GM19397 (cell line): Measurements from ENCODE around the gene VTN.
A peak's percentile ranks its signal among the peaks of the same experiment; 100 is the strongest.

ENCODE experiments used
- ATAC-seq: cut with Tn5 transposase; IDR thresholded peaks from one replicate; pipeline ENCODE4 v1.9.1; 2021; ENCODE audit warnings: mild to moderate bottlenecking, moderate library complexity; ENCODE audit not compliant: unreplicated experiment

Gene VTN

GRCh38 chr17:28396635-28397239 lies 26.6 kb upstream of the VTN start:
- ATAC-seq = no peak

DNA sequence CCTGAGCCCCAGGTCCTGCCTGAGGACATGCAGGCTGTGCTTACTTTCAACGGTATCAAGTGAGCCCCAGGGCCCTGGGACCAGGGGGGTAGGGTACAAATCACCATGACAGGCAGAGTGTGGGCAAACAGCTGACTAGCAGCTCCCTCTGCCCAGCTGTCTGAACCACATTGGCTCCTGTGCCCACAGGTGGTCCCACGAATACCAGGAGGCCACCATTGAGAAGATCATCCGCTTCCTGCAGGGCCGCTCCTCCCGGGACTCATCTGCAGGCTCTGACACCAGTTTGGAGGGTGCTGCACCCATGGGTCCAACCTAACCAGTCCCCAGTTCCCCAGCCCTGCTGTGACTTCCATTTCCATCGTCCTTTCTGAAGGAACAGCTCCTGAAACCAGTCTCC lies 25.9 kb upstream of the VTN start:
- ATAC-seq = no peak

GRCh38 chr17:28395426-28395825 lies 25.3 kb upstream of the VTN start:
- no peak for ATAC-seq

GRCh38 chr17:28394337-28395116 lies 24.4 kb upstream of the VTN start:
- no peak for ATAC-seq

DNA sequence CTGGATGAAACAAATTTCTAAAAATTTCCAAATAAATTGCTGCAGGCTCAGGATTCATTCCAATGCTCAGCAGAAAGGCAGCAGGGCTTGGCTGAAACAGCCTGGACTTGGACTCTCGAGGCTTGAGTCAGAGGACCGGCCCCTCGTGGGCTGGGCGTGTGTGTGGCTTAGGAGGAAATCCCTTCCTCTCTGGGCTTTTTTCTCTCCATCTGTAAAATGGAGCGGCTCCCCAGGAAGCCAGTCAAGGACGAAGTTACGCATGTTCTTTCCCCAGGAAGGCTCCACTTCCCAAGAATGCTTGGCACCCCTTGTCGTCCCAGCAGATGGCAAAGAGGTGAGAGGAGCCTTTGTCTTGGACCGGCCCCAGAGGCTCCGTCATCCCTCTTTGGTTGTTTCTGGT lies 22.4 kb upstream of the VTN start:
- no peak for ATAC-seq

DNA sequence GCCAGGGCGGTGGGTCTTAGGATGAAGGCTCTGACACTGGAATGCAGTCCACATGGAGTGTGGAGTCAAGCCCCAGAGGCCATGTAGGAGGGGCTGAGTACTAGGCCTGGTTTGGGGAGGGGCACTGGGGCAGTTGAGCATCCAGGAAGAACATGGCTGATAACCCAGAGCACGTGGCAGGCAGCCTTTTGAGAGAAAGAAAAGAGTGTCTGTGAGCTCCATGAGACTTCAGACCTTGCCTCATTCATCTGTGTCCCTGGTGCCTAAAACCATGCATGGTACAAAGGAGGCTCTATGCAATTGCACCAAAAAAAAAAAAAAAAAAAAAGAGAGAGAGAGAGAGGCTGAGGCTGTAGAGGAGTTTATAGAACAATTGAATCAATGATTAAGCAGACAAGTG lies 21.3 kb upstream of the VTN start:
- no peak for ATAC-seq

GRCh38 chr17:28390984-28391383 lies 20.9 kb upstream of the VTN start:
- no peak for ATAC-seq

DNA sequence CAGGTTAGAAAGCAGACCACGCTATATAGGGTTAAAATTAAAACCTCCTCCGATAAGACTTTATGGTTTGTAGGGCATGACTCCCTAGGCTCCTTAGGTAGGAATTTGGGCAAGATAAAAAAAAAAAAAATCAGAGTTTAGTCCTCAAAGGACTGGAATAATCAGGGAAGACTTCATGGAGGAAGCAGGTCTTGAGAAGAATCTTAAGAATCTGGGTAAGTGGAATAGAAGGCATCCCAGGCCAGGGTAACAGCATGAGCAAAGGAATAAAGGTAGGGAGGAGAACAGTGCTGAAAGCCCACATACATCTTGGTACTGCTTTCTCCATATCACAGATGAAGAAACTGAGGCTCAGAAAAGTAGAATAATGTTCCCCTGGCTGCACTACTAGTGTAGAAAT lies 20.5 kb upstream of the VTN start:
- no peak for ATAC-seq

GRCh38 chr17:28390141-28390540 lies 20.0 kb upstream of the VTN start:
- no peak for ATAC-seq

GRCh38 chr17:28388106-28388505 lies 18.0 kb upstream of the VTN start:
- ATAC-seq = no peak

GRCh38 chr17:28386391-28386790 lies 16.3 kb upstream of the VTN start:
- ATAC-seq = no peak

DNA sequence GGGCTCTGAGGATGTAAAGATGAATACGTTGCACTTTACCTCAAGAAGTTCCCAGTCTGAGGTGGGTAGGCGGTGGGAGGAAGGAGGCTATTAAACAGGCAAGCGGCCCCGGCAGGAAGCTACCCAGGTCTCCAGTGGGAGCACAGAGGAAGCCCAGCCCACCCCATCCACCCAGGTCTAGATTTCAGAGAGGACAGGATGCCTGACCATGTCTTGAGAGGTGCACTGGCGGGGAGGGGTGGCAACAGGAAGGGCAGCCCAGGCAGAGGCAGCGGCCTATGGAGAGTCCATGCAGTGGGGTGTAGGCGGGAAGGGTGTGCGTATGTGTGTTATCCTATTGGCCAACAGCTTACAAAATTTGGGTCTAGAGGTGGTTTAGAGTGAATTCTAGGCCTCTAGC lies 15.3 kb upstream of the VTN start:
- no peak for ATAC-seq

DNA sequence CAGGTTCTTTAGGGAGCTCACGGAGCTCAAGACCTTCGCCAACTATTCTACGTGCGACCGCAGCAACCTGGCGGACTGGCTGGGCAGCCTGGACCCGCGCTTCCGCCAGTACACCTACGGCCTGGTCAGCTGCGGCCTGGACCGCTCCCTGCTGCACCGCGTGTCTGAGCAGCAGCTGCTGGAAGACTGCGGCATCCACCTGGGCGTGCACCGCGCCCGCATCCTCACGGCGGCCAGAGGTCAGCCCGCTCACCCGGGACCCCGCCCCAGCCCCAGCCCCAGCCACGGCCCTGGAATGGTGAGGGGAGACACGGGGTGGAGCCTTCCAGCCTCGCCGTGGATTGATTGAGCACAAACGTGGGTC lies 14.9 kb upstream of the VTN start:
- peak; percentile 12 for ATAC-seq

DNA sequence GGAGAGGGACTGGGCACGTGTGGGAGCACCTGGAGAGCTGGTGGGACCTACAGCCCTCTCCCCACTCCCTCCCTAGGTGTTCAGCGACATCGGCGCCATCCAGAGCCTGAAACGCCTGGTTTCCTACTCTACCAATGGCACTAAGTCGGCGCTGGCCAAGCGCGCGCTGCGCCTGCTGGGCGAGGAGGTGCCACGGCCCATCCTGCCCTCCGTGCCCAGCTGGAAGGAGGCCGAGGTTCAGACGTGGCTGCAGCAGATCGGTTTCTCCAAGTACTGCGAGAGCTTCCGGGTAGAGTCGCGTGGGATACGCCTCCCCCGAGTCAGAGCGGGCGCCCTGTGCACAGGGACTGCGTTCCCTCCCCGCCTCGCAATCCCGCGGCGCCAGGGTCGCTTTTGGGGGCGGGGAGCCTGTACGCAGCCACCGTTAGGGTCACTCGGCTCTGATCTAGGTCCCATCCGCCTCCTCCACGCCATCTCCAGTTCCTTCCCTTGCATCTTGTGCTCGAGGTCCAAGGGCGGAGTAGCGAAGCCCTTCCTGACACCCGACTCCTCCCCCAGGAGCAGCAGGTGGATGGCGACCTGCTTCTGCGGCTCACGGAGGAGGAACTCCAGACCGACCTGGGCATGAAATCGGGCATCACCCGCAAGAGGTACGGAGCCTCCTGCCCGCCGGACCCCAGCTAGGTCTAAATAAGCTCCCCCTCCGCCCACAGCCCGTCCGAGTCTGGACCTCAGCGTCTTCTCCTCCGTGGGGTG lies 14.4 kb upstream of the VTN start:
- ATAC-seq = peak; percentile 60

- no peak for ATAC-seq
Observed at GRCh38 chr17:28381141-28381825, 11.2 kb upstream of the VTN start.

DNA sequence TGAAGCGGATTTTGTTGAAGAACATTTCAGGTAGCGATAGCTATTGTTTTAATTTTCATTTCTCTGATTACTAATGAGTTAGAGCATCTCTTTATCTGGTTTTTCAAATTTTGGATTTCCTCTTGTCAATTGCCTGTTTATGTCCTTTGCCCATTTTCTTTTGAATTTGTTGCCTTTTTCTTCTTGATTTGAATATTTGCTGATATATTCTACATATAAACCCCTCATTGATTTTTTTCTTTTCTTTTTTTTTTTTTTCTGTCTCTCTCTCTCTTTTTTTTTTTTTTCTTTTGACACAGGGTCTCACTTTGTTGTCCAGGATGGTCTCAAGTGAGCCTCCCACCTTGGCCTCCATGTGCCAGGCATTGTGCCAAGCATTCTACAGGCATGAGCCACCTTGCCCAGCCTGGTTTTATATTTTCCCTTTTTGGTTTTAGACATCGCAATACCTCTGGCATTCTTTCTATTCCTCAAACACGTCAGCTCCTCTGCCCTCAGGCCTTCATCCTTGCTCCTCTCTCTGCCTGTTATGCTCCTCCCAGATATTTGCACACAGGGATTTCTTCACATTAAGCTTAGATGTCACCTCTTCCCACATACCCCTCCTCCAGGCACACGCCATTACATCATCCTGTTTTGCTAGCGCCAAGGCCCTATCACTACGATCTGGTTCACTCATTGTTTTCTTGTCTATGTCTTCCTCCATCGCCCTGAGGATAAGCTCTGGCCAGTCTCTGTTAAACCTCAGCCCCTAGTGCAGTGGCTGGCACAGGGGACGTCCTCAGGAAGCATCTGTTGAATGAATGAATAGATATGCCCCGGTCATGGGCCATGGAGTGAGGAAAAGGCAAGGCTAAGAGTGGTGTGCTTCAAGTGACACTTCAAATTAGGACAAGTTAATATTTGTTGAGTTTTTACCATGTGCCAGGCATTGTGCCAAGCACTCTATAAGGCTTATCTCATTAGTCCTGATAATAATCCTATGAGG lies 10.0 kb upstream of the VTN start:
- no peak for ATAC-seq

GRCh38 chr17:28372945-28373274 lies 2.8 kb upstream of the VTN start:
- ATAC-seq = no peak

DNA sequence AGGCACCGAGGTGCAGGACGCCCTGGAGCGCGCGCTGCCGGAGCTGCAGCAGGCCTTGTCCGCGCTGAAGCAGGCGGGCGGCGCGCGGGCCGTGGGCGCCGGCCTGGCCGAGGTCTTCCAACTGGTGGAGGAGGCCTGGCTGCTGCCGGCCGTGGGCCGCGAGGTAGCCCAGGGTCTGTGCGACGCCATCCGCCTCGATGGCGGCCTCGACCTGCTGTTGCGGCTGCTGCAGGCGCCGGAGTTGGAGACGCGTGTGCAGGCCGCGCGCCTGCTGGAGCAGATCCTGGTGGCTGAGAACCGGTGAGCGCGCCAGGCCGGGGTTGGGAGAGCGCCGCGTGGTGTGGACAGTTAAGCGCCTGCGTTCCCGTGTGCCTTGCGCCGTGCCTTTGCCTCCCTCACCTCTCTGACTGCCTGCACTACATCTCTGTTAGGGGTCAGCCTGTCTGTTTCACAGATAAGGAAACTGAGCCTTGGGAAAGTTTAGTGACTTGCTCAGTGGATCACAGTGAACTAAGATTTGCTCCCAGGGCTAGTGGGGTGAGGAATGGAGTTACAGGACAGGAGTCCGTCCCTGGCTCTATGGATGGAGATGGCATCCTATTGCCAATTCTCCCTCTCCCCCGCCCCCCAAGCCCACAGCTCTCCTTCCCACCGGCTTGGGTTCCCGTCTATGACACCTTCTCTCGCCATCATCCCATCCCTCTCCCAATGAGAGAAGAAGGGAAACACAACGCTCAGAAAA lies 2.3 kb upstream of the VTN start:
- ATAC-seq = peak; percentile 9

- peak; percentile 90 for ATAC-seq
Observed at GRCh38 chr17:28371245-28372202, 1.4 kb upstream of the VTN start, which contains the start of gene SARM1. TSS of gene SARM1 (plus strand) at chr17:28371694. CDS start at chr17:28372033, 339 bp downstream.
